Gastroesophageal sphincter (tissue), 3 donors: ENCODE data around the gene MAP3K9.

Source experiments
- POLR2A ChIP-seq, 2 donors: fragments of 450-650 bp; IDR thresholded peaks; one replicate each; pipeline ENCODE4 v1.6.1; 2017; ENCODE audit warnings: antibody characterized with exemption in 2 of 2, mild to moderate bottlenecking in 2 of 2, moderate library complexity in 1 of 2
- POLR2AphosphoS5 ChIP-seq: sonication (generic); formaldehyde crosslinking; IDR thresholded peaks from one replicate; pipeline ENCODE4 v1.6.1; 2017; ENCODE audit warnings: antibody characterized with exemption
- TF ChIP-seq, protein P1 (sequence below), 4 experiments: fragments of 200-600 bp in 2 of 4; fragments of 450-650 bp in 2 of 4; sonication (generic) in 1 of 4; IDR thresholded peaks; one replicate each; pipeline ENCODE4 v1.5.1; 2017 to 2019; ENCODE audit warnings: antibody characterized with exemption in 4 of 4, mild to moderate bottlenecking in 2 of 4, moderate library complexity in 2 of 4

DNA sequence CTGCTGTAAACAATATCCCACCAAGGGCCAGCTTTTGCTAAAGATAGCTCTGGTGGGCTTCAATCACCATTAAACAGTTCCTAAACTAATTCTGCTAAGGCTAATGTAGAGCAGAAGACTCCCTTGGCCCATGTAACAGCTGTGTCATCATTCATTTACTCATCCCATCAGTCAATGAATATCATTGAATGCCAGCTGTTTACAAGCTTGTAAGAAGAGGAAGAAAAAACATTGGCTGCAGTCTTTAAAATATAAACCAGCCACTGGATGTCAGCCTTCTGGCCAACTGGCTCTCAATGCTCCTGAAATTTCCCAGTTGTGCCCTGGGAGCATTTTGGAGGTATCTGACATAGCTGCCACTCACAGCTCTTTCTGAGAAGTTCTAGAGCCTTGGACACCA lies 18.0 kb upstream of the MAP3K9 start:
- TF ChIP-seq, protein P1, sequence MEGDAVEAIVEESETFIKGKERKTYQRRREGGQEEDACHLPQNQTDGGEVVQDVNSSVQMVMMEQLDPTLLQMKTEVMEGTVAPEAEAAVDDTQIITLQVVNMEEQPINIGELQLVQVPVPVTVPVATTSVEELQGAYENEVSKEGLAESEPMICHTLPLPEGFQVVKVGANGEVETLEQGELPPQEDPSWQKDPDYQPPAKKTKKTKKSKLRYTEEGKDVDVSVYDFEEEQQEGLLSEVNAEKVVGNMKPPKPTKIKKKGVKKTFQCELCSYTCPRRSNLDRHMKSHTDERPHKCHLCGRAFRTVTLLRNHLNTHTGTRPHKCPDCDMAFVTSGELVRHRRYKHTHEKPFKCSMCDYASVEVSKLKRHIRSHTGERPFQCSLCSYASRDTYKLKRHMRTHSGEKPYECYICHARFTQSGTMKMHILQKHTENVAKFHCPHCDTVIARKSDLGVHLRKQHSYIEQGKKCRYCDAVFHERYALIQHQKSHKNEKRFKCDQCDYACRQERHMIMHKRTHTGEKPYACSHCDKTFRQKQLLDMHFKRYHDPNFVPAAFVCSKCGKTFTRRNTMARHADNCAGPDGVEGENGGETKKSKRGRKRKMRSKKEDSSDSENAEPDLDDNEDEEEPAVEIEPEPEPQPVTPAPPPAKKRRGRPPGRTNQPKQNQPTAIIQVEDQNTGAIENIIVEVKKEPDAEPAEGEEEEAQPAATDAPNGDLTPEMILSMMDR (IDR thresholded peaks at IDR 0.05) = no peak
- no peak for TF ChIP-seq POLR2AphosphoS5
- TF ChIP-seq POLR2A (IDR thresholded peaks at IDR 0.05) = no peak
